Astrocyte (in vitro differentiated cells and primary cell): ENCODE results near the gene CPLX4.

ENCODE experiments used
- EZH2 ChIP-seq: IDR thresholded peaks from 2 replicates; pipeline ENCODE4 v1.6.1; 2012; ENCODE audit warnings: mild to moderate bottlenecking, low read length, inconsistent platforms; ENCODE audit not compliant: insufficient read depth
- TF ChIP-seq, protein P1 (sequence below): IDR thresholded peaks from 2 replicates; pipeline ENCODE4 v1.5.1; 2011; ENCODE audit warnings: low read depth, mild to moderate bottlenecking, inconsistent platforms, low read length, moderate library complexity; ENCODE audit not compliant: insufficient read depth

DNA sequence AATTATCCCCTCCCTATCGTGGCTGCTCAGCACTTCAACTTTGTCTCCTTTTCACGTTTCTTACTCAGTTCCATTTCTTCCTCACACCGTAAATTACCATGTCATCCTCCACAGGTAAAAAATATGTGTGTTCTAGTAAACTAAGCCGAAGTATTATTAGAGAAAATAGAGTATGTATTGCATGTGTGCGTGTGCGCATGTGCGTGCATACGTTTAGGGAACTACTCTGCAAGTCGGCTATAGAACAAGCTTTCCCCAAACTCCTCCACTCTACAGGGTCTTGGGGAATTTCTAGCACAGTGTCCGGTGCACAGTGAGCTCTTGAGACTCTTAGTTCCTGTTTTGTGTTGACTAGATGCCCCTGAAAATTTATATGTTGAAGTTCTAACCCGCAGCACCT is 36.1 kb downstream of the CPLX4 start:
- TF ChIP-seq, protein P1, sequence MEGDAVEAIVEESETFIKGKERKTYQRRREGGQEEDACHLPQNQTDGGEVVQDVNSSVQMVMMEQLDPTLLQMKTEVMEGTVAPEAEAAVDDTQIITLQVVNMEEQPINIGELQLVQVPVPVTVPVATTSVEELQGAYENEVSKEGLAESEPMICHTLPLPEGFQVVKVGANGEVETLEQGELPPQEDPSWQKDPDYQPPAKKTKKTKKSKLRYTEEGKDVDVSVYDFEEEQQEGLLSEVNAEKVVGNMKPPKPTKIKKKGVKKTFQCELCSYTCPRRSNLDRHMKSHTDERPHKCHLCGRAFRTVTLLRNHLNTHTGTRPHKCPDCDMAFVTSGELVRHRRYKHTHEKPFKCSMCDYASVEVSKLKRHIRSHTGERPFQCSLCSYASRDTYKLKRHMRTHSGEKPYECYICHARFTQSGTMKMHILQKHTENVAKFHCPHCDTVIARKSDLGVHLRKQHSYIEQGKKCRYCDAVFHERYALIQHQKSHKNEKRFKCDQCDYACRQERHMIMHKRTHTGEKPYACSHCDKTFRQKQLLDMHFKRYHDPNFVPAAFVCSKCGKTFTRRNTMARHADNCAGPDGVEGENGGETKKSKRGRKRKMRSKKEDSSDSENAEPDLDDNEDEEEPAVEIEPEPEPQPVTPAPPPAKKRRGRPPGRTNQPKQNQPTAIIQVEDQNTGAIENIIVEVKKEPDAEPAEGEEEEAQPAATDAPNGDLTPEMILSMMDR, result no peak
- no peak for TF ChIP-seq EZH2
